Activated CD8-positive, alpha-beta T cell treated with anti-CD3 and anti-CD28 coated beads for 36 hours (primary cell): ENCODE results near the gene ZNF48. TPM values are rescaled to one million over a fixed set of nuclear protein-coding genes. Genes with fewer than 3 reads are reported as not detected.
A peak's percentile ranks its signal among the peaks of the same experiment; 100 is the strongest.

Experiments used
- ATAC-seq: fragments of 200-7000 bp; cut with Tn5 transposase; one replicate; pipeline ENCODE4 v1.10.0; 2021; ENCODE audit warnings: mild to moderate bottlenecking, moderate library complexity
- CTCF ChIA-PET: fragments of 350-600 bp; sonication (Branson Sonifier 250); formaldehyde crosslinking; loops from one replicate; lab custom pipeline; 2021; ENCODE audit warnings: antibody characterized with exemption; lab: Charles Lee
- POLR2A ChIA-PET: fragments of 350-600 bp; sonication (Branson Sonifier 250); formaldehyde crosslinking; loops from one replicate; lab custom pipeline; 2021; ENCODE audit warnings: antibody characterized with exemption; lab: Charles Lee
- DNase-seq: peaks from one replicate; pipeline ENCODE4 v3.0.0-alpha.2; 2020
- H3K27ac Mint-ChIP-seq: one replicate; pipeline ENCODE4 v1.8.0; 2021; ENCODE audit warnings: mild to moderate bottlenecking, mixed read lengths
- H3K27me3 Mint-ChIP-seq: one replicate; pipeline ENCODE4 v1.8.0; 2021; ENCODE audit warnings: mixed read lengths
- H3K36me3 Mint-ChIP-seq: one replicate; pipeline ENCODE4 v1.8.0; 2021; ENCODE audit warnings: low read depth, mixed read lengths
- H3K4me1 Mint-ChIP-seq: one replicate; pipeline ENCODE4 v1.8.0; 2021; ENCODE audit warnings: low read depth, mixed read lengths
- H3K4me3 Mint-ChIP-seq: one replicate; pipeline ENCODE4 v1.8.0; 2021; ENCODE audit warnings: mild to moderate bottlenecking, moderate library complexity, mixed read lengths
- H3K9me3 Mint-ChIP-seq: one replicate; pipeline ENCODE4 v1.8.0; 2021; ENCODE audit warnings: mixed read lengths
- CTCF ChIP-seq: fragments of 200-600 bp; IDR thresholded peaks from one replicate; pipeline ENCODE4 v1.8.0; 2022; ENCODE audit warnings: antibody characterized with exemption, mild to moderate bottlenecking
- intact Hi-C: fragments of 100-400 bp; cut with micrococcal nuclease; formaldehyde crosslinking; loops from one replicate; pipeline ENCODE4 v1.10.0; 2022
- total RNA-seq, 2 experiments: library from RNA; stranded (reverse); gene quantifications; one replicate each; pipeline ENCODE4 v1.2.3, GENCODE V29; 2021

Gene ZNF48
- total RNA-seq, 2 experiments from 2014 or later, result 10.4 to 10.9 TPM

GRCh38 chr16:30438835-30439234, 43.6 kb downstream of the ZNF48 start:
- ChIA-PET CTCF (no interaction called here), POLR2A (interaction anchor here (1.1 kb wide), 1 partner anchor 9 kb away, joined by 3 read pairs; the partner anchor contains the start of gene DCTPP1)
- H3K4me3 Mint-ChIP-seq, result no peak overlapping the region

GRCh38 chr16:30439720-30440348, 44.6 kb downstream of the ZNF48 start:
- ChIA-PET CTCF (interaction anchor here (0.7 to 1.2 kb wide), 2 partner anchors 9 to 10 kb away, joined by 3 to 4 read pairs; partner anchors contain the start of gene DCTPP1), POLR2A (interaction anchor here (0.8 to 1.6 kb wide), 3 partner anchors 10 to 95 kb away, joined by 3 read pairs; partner anchors contain the start of genes DCTPP1 and ZNF747)
- DNase-seq (no peak), ATAC-seq (no peak)
- H3K4me1 Mint-ChIP-seq, result peaks cover 30% of the 10 kb centered on the region
- H3K27me3 Mint-ChIP-seq, result no peaks in the 10 kb centered on the region
- H3K4me3 Mint-ChIP-seq, result no peak overlapping the region
- H3K9me3 Mint-ChIP-seq, result no peaks in the 10 kb centered on the region
- no peak for TF ChIP-seq CTCF
- no peak overlapping the region for H3K27ac Mint-ChIP-seq
- intact Hi-C loops, result loop anchor here (5.0 kb wide), 1 partner anchor 32 kb away; the partner anchor contains the start of gene ITGAL
- H3K36me3 Mint-ChIP-seq, result peaks cover 19% of the 10 kb centered on the region

More at GRCh38 chr16:30438835-30439234, 43.6 kb downstream of the ZNF48 start:
- Mint-ChIP-seq H3K27me3 (no peaks in the 10 kb centered on the region), H3K36me3 (peaks cover 9% of the 10 kb centered on the region), H3K4me1 (peaks cover 28% of the 10 kb centered on the region), H3K9me3 (no peaks in the 10 kb centered on the region), H3K27ac (no peak overlapping the region)
- no peak for TF ChIP-seq CTCF
- DNase-seq, result no peak
- intact Hi-C loops, result loop anchor here (5.0 kb wide), 1 partner anchor 33 kb away; the partner anchor contains the start of gene ITGAL
- ATAC-seq, result no peak

GRCh38 chr16:30443631-30444030, 48.4 kb downstream of the ZNF48 start:
- H3K36me3 Mint-ChIP-seq, result peaks cover 22% of the 10 kb centered on the region
- peaks cover 31% of the 10 kb centered on the region for H3K4me1 Mint-ChIP-seq
- no peak for DNase-seq
- intact Hi-C loops, result no loop called here
- ChIA-PET CTCF (interaction anchor here (1.1 to 6.4 kb wide), 2 partner anchors 14 to 155 kb away, joined by 4 to 49 read pairs; no protein-coding TSS in a partner anchor), POLR2A (interaction anchor here (1.1 to 5.1 kb wide), 5 partner anchors 9 to 28 kb away, joined by 5 to 44 read pairs (median 10); partner anchors contain the start of genes DCTPP1 and ITGAL)
- no peaks in the 10 kb centered on the region for H3K9me3 Mint-ChIP-seq
- H3K4me3 Mint-ChIP-seq, result peak overlapping the region; percentile 93
- no peaks in the 10 kb centered on the region for H3K27me3 Mint-ChIP-seq
- TF ChIP-seq CTCF, result no peak
- no peak for ATAC-seq
- peak overlapping the region; percentile 43 for H3K27ac Mint-ChIP-seq

- POLR2A ChIA-PET, result interaction anchor here (0.6 to 5.1 kb wide), 13 partner anchors 8 to 95 kb away, joined by 3 to 44 read pairs (median 5); partner anchors contain the start of genes DCTPP1 and ITGAL
- Mint-ChIP-seq H3K4me3 (peak overlapping the region; percentile 93), H3K36me3 (peaks cover 22% of the 10 kb centered on the region), H3K4me1 (peaks cover 32% of the 10 kb centered on the region), H3K27me3 (no peaks in the 10 kb centered on the region), H3K9me3 (no peaks in the 10 kb centered on the region), H3K27ac (peak overlapping the region; percentile 86)
- intact Hi-C loops, result loop anchor here (5.0 kb wide), 1 partner anchor 43 kb away; no protein-coding TSS in a partner anchor
- TF ChIP-seq CTCF, result no peak
- CTCF ChIA-PET, result interaction anchor here (1.1 to 6.4 kb wide), 7 partner anchors 8 to 159 kb away, joined by 3 to 49 read pairs (median 4); partner anchors contain the start of genes DCTPP1 and ITGAL
- no peak for ATAC-seq
- DNase-seq, result no peak
These were observed 49.3 kb downstream of the ZNF48 start for GRCh38 chr16:30444231-30445148.
